Activated CD4-positive, alpha-beta memory T cell treated with anti-CD3 and anti-CD28 coated beads for 36 hours (primary cell): ENCODE measurements around the gene CACNB2. TPM values are rescaled to one million over a fixed set of nuclear protein-coding genes. Genes with fewer than 3 reads are reported as not detected.

Source experiments
- CTCF ChIA-PET: fragments of 350-600 bp; sonication (Branson Sonifier 250); formaldehyde crosslinking; loops from one replicate; lab custom pipeline; 2021; ENCODE audit warnings: antibody characterized with exemption, inconsistent platforms; lab: Charles Lee
- POLR2A ChIA-PET: fragments of 350-600 bp; sonication (Branson Sonifier 250); formaldehyde crosslinking; loops from one replicate; lab custom pipeline; 2021; ENCODE audit warnings: antibody characterized with exemption; lab: Charles Lee
- DNase-seq: peaks from one replicate; pipeline ENCODE4 v3.0.0-alpha.2; 2020
- H3K27ac Mint-ChIP-seq: one replicate; pipeline ENCODE4 v1.8.0; 2021; ENCODE audit warnings: mixed read lengths
- H3K27me3 Mint-ChIP-seq: one replicate; pipeline ENCODE4 v1.8.0; 2021; ENCODE audit warnings: mixed read lengths
- H3K36me3 Mint-ChIP-seq: one replicate; pipeline ENCODE4 v1.8.0; 2021; ENCODE audit warnings: mixed read lengths
- H3K4me1 Mint-ChIP-seq: one replicate; pipeline ENCODE4 v1.8.0; 2021; ENCODE audit warnings: low read depth, mixed read lengths
- H3K4me3 Mint-ChIP-seq: one replicate; pipeline ENCODE4 v1.8.0; 2021; ENCODE audit warnings: mild to moderate bottlenecking, mixed read lengths
- H3K9me3 Mint-ChIP-seq: one replicate; pipeline ENCODE4 v1.8.0; 2021; ENCODE audit warnings: mixed read lengths
- intact Hi-C: fragments of 100-400 bp; cut with micrococcal nuclease; formaldehyde crosslinking; loops from one replicate; pipeline ENCODE4 v1.15.1; 2023
- total RNA-seq, 2 experiments: library from RNA; stranded (reverse); gene quantifications; one replicate each; pipeline ENCODE4 v1.2.3, GENCODE V29; 2021

CACNB2 gene
- total RNA-seq, 2 experiments from 2014 or later: not detected

DNA sequence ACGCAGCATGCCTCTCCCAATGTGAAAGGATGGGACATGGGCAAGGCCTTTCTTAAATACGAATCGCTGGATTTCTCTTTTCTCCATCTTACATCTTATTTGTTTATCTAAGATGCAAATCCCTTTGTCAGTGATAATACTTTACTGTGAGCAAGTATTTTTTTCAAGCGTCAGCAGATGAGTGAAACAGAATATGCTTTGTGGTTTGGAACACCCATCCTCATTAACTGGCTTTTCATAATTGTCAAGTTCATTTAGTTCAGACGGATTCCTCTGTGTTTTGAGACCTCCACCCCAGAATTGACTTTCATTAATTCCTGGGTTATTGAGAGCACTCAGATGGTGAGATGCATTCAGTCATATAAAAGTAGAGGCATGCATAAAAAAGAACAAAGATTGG lies 361.4 kb downstream of the CACNB2 start:
- Mint-ChIP-seq H3K9me3 (no peaks in the 10 kb centered on the region), H3K4me1 (peaks cover 10% of the 10 kb centered on the region), H3K4me3 (no peak overlapping the region), H3K27me3 (peaks cover 1% of the 10 kb centered on the region), H3K27ac (no peak overlapping the region), H3K36me3 (no peaks in the 10 kb centered on the region)
- CTCF ChIA-PET: no interaction called here
- no peak for DNase-seq
- intact Hi-C loops: loop anchor here (2.0 kb wide), 1 partner anchor 147 kb away; no protein-coding TSS in a partner anchor
- POLR2A ChIA-PET: interaction anchor here (0.7 kb wide), 1 partner anchor 60 kb away, joined by 3 read pairs; no protein-coding TSS in a partner anchor

DNA sequence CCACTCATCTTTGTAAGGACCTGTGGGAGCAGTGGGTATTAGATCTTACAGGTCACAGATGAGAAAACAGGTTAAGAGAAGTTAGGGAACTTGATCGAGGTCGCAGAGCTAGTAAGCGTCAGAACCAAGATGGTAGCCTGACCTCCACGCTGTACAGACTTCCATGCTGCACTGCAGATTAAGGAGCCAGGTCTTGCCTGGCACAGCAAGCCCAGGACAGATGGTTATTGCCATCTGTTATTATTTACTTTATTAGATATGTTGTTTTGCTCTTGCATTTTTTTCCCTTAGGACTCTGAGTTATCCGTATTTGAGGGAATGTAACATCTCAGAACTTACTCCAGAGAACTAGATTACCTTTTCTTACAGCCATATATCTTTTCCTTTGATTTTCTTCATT lies 363.9 kb downstream of the CACNB2 start:
- POLR2A ChIA-PET: no interaction called here
- intact Hi-C loops: no loop called here
- no peak for DNase-seq
- CTCF ChIA-PET: no interaction called here
- H3K36me3 Mint-ChIP-seq: no peaks in the 10 kb centered on the region
- H3K4me3 Mint-ChIP-seq: no peak overlapping the region
- H3K27me3 Mint-ChIP-seq: peaks cover 1% of the 10 kb centered on the region
- H3K4me1 Mint-ChIP-seq: peaks cover 10% of the 10 kb centered on the region
- H3K27ac Mint-ChIP-seq: no peak overlapping the region
- H3K9me3 Mint-ChIP-seq: no peaks in the 10 kb centered on the region

DNA sequence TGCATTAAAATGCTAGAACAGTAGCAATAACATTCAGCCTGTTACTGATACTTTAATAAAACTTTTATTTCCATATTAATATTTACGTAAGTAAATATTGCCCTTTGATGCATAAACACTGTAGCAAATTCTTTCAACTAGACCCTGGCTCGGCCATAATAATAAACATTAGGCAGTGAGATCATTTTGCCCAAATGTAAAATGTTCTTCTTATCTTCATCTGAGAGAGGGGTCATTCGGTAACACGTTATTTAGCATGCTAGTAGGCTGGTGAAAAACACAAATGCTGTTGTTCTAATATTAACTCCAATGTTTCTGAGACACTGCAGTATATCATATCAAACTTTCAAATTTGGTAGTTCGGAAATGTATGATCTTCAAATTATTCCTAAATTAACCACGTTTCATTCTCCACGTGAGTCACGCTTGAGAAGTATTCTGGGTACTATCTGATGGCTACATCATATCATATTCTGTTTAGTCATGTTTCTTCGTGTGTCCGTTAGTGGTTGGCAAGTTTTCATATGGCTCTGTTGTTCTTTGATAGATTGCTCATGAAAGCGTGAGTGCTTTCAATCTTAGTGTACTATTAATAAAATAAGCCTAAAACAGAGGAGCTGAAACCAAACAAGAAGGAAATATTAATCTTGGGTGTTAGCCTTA lies 365.4 kb downstream of the CACNB2 start:
- Mint-ChIP-seq H3K36me3 (no peaks in the 10 kb centered on the region), H3K4me1 (peaks cover 10% of the 10 kb centered on the region), H3K9me3 (no peaks in the 10 kb centered on the region), H3K4me3 (no peak overlapping the region), H3K27me3 (peaks cover 1% of the 10 kb centered on the region), H3K27ac (no peak overlapping the region)
- intact Hi-C loops: no loop called here
- DNase-seq: no peak
- POLR2A ChIA-PET: no interaction called here
- CTCF ChIA-PET: no interaction called here

DNA sequence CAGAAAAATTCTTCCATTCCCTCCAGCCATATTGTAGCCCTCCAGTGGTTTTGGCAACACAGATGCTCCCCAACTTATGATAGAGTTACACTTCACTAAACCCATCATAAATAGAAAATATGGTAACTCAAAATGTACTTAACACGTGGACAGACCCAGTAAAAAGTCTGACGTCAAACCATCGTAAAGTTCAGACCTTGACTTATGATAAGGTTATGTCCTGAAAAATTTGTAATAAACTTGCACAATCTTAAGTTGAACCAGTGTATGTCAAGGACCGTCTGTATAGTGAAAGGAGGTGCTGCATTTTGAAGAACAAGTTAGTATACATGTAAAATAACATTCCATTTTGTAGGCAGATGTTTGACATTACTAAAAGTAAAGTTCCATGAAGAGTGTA lies 368.4 kb downstream of the CACNB2 start:
- DNase-seq: no peak
- Mint-ChIP-seq H3K36me3 (peaks cover 13% of the 10 kb centered on the region), H3K27me3 (peaks cover 1% of the 10 kb centered on the region), H3K4me1 (no peaks in the 10 kb centered on the region), H3K4me3 (no peak overlapping the region), H3K27ac (no peak overlapping the region), H3K9me3 (peaks cover 18% of the 10 kb centered on the region)
- CTCF ChIA-PET: no interaction called here
- POLR2A ChIA-PET: no interaction called here
- intact Hi-C loops: no loop called here

DNA sequence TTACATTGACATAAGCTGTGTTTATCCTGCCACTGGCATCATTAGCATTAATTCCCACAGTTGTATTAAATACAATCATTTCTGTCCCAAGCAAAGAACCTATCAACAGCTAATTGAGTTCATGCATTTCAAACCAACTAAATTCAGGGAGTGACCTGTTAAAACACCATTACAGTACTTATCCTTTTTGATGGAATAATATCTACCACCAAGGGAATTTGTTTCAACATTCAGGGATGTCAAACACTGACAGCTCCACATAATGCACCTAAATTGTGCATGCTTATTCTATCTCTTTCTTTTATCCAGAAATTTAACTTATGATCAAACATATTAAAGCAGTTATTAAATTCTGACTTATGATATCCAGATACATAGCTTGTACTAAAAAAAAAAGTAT lies 374.3 kb downstream of the CACNB2 start:
- CTCF ChIA-PET: no interaction called here

DNA sequence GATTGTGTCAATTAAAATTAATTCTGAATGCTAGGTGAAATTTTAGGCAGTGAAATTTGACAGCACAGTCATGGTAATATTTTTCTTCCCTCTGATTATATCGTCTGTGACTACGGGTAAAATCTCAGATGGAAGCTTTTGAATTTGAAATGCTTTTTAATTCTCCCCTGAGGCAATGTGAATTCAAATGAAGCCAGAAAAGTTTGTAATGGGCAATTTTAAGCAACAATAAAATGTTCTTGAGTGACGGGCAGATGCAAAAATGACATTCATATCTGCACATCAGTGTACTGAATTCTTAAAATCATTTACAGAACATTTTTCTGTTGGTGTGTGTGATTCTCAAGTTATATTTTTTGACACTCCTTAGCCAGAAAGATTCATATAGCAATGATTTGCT lies 376.6 kb downstream of the CACNB2 start:
- Mint-ChIP-seq H3K4me3 (no peak overlapping the region), H3K9me3 (peaks cover 13% of the 10 kb centered on the region), H3K27ac (no peak overlapping the region), H3K4me1 (no peaks in the 10 kb centered on the region), H3K36me3 (peaks cover 19% of the 10 kb centered on the region), H3K27me3 (no peaks in the 10 kb centered on the region)
- ChIA-PET CTCF (no interaction called here), POLR2A (no interaction called here)
- no peak for DNase-seq
- intact Hi-C loops: no loop called here

More for the DNA sequence above, 374.3 kb downstream of the CACNB2 start:
- Mint-ChIP-seq H3K4me1 (no peaks in the 10 kb centered on the region), H3K4me3 (no peak overlapping the region), H3K27me3 (no peaks in the 10 kb centered on the region), H3K27ac (no peak overlapping the region), H3K36me3 (peaks cover 19% of the 10 kb centered on the region), H3K9me3 (peaks cover 18% of the 10 kb centered on the region)
- DNase-seq: no peak
- intact Hi-C loops: no loop called here
- POLR2A ChIA-PET: no interaction called here

DNA sequence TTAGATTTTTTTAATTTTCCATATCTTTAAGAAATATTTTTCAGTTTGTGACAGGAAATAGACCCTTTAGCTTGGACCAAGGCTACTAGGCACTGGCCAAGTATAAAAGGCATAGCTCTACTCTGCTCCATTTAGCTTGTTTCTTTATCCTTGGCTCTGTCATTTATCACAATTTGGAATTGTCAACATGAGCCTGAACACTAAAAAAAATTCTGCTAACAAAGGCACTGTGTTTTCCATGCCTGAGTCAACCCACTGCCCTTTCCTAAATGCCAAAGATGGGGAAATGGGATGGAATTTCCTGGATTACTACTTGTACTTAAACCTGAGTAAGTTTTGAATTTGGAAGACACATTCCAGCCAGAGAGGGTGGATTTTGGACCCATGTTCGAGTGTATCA lies 382.8 kb downstream of the CACNB2 start:
- intact Hi-C loops: no loop called here
- no peak for DNase-seq

DNA sequence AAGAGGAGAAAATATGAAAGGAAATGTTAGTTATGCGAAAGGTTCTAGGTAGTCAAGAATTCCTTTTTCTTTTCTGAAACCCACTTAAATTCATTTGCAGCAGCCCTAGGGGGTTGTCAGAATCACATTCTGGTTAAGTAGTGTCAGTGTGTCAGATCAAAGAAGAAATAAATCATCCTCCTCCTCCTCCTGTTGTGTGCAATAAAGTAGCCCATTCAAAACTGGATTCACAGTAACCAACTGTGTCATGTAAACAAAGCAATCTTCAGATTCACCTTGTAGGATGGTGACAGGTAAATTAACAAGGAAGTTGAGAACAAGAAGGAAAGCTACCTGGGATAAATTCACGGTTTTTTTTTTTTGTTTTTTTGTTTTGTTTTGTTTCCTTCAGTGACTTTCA lies 383.6 kb downstream of the CACNB2 start:
- ChIA-PET POLR2A (no interaction called here), CTCF (no interaction called here)
- no peak overlapping the region for H3K4me3 Mint-ChIP-seq
- no peaks in the 10 kb centered on the region for H3K27me3 Mint-ChIP-seq
- intact Hi-C loops: no loop called here
- peaks cover 7% of the 10 kb centered on the region for H3K36me3 Mint-ChIP-seq
- no peaks in the 10 kb centered on the region for H3K9me3 Mint-ChIP-seq
- no peak for DNase-seq
- no peak overlapping the region for H3K27ac Mint-ChIP-seq
- H3K4me1 Mint-ChIP-seq: no peaks in the 10 kb centered on the region

More for the DNA sequence above, 382.8 kb downstream of the CACNB2 start:
- H3K4me3 Mint-ChIP-seq: no peak overlapping the region
- ChIA-PET CTCF (no interaction called here), POLR2A (no interaction called here)
- H3K9me3 Mint-ChIP-seq: no peaks in the 10 kb centered on the region
- no peak overlapping the region for H3K27ac Mint-ChIP-seq
- H3K4me1 Mint-ChIP-seq: no peaks in the 10 kb centered on the region
- peaks cover 5% of the 10 kb centered on the region for H3K36me3 Mint-ChIP-seq
- no peaks in the 10 kb centered on the region for H3K27me3 Mint-ChIP-seq

DNA sequence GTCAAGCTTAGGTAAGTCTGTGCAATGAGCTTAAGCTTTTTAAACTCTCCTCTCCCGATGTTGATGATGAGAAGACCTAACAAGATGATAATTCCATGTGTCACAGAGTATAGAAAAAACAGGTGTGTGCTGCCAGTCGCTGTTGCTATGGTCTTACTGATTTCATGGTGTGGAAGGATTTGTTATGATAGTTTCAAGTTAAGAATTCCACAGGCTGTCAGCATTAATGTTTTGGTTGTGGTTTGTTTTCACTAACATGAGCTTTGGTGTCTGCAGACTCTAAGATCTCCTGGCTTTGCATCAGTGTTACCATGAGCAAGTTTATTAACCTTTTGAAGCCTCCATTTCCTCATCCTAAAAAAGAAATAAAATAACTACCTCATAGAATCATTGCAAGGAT lies 387.5 kb downstream of the CACNB2 start:
- H3K36me3 Mint-ChIP-seq: peaks cover 17% of the 10 kb centered on the region
- ChIA-PET POLR2A (no interaction called here), CTCF (no interaction called here)
- H3K27ac Mint-ChIP-seq: no peak overlapping the region
- H3K4me3 Mint-ChIP-seq: no peak overlapping the region
- no peak for DNase-seq
- peaks cover 6% of the 10 kb centered on the region for H3K9me3 Mint-ChIP-seq
- no peaks in the 10 kb centered on the region for H3K27me3 Mint-ChIP-seq
- intact Hi-C loops: no loop called here
- no peaks in the 10 kb centered on the region for H3K4me1 Mint-ChIP-seq

DNA sequence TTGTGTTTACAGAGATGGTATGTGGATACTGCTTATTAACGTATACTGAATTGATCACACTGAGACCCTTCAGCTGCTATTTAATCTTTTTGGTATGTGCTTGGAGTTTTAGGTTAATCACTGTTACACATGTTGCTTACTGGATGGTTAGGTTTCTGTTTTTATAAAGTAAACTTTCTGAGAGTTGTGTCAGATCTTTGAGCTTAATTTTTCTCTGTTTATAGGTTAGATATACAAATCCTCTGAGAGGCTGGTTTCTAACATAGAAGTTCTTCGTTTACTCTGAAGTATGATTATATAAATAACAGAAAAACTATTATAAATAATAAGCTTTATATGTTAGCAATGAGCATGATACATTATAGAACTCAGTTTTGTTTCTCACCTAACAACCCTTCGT lies 388.1 kb downstream of the CACNB2 start:
- no peaks in the 10 kb centered on the region for H3K4me1 Mint-ChIP-seq
- no peak overlapping the region for H3K27ac Mint-ChIP-seq
- ChIA-PET CTCF (no interaction called here), POLR2A (no interaction called here)
- intact Hi-C loops: no loop called here
- H3K36me3 Mint-ChIP-seq: peaks cover 17% of the 10 kb centered on the region
- H3K9me3 Mint-ChIP-seq: peaks cover 6% of the 10 kb centered on the region
- H3K4me3 Mint-ChIP-seq: no peak overlapping the region
- no peak for DNase-seq
- H3K27me3 Mint-ChIP-seq: no peaks in the 10 kb centered on the region

DNA sequence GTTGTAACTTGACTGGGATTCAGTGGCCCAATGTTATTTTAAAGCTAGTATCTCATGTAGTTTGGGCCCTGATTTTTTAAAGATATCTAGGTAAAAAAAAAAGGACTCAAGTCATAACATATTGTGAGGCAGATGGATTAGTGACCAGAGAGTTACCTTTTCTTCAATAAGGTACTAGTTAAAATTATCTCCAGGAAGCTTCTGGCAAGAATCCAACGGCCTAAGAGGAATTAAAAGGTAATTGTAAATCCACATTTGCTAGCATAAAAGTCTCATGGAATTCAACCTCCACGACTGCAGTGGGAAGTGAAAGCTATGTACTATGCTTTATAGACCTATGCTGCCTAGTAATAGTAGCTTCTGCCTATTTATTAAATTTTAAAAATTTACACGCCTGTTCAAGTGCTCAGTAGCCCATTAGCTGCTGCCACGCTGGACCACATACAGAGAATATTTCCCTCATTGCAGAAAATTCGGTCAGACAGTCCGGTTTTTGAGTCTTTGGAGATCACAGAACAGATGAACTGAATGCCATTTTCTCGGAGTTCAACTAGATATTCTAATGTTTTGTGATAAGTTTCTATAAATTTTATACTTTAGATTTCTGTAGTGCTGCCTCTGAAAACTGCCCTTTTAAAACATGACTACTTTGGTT lies 392.8 kb downstream of the CACNB2 start:
- intact Hi-C loops: no loop called here
- no peak overlapping the region for H3K4me3 Mint-ChIP-seq
- ChIA-PET POLR2A (no interaction called here), CTCF (no interaction called here)
- no peak overlapping the region for H3K27ac Mint-ChIP-seq
- H3K36me3 Mint-ChIP-seq: peaks cover 21% of the 10 kb centered on the region
- DNase-seq: no peak
- H3K27me3 Mint-ChIP-seq: no peaks in the 10 kb centered on the region
- peaks cover 6% of the 10 kb centered on the region for H3K9me3 Mint-ChIP-seq
- H3K4me1 Mint-ChIP-seq: no peaks in the 10 kb centered on the region

DNA sequence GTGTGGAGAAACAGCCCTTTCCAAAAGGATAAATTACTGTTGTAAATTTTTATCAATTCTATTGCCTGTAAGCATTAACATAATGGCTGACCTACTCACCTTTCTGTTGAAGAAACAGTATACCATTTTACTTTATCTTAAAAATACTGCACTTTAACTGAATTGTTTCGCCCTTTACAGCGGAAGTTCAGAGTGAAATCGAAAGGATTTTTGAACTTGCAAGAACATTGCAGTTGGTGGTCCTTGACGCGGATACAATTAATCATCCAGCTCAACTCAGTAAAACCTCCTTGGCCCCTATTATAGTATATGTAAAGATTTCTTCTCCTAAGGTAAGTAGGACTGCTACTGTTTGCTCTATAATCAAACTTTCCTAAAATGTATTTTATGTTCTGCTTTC lies 393.7 kb downstream of the CACNB2 start:
- H3K4me1 Mint-ChIP-seq: no peaks in the 10 kb centered on the region
- H3K27me3 Mint-ChIP-seq: no peaks in the 10 kb centered on the region
- ChIA-PET POLR2A (no interaction called here), CTCF (no interaction called here)
- H3K36me3 Mint-ChIP-seq: peaks cover 21% of the 10 kb centered on the region
- no peak overlapping the region for H3K27ac Mint-ChIP-seq
- peaks cover 6% of the 10 kb centered on the region for H3K9me3 Mint-ChIP-seq
- intact Hi-C loops: no loop called here
- no peak for DNase-seq
- H3K4me3 Mint-ChIP-seq: no peak overlapping the region

DNA sequence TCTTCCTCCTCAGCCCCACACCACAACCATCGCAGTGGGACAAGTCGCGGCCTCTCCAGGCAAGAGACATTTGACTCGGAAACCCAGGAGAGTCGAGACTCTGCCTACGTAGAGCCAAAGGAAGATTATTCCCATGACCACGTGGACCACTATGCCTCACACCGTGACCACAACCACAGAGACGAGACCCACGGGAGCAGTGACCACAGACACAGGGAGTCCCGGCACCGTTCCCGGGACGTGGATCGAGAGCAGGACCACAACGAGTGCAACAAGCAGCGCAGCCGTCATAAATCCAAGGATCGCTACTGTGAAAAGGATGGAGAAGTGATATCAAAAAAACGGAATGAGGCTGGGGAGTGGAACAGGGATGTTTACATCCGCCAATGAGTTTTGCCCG lies 399.1 kb downstream of the CACNB2 start:
- no peak for DNase-seq
- H3K4me1 Mint-ChIP-seq: no peaks in the 10 kb centered on the region
- H3K27me3 Mint-ChIP-seq: no peaks in the 10 kb centered on the region
- H3K27ac Mint-ChIP-seq: no peak overlapping the region
- H3K9me3 Mint-ChIP-seq: no peaks in the 10 kb centered on the region
- ChIA-PET CTCF (no interaction called here), POLR2A (no interaction called here)
- intact Hi-C loops: no loop called here
- H3K36me3 Mint-ChIP-seq: peaks cover 42% of the 10 kb centered on the region
- no peak overlapping the region for H3K4me3 Mint-ChIP-seq
